OCI-LY1 (cell line): ENCODE data around the gene ZBTB38.

Experiments used
- H2AFZ ChIP-seq: fragments of 200-600 bp; sonication (generic), shearing (Covaris generic); 2 replicates; pipeline ENCODE4 v1.6.0; 2014; ENCODE audit warnings: antibody characterized with exemption, mild to moderate bottlenecking, low read length
- H3F3A ChIP-seq: fragments of 200-600 bp; sonication (generic), shearing (Covaris generic); 2 replicates; pipeline ENCODE4 v1.6.0; 2014; ENCODE audit warnings: mild to moderate bottlenecking, antibody characterized with exemption, low read length, moderate library complexity; ENCODE audit not compliant: insufficient read depth
- H3K27ac ChIP-seq: fragments of 200-600 bp; sonication (generic); 2 replicates; pipeline ENCODE4 v1.5.1; 2014; ENCODE audit warnings: low read length, mixed run types, mild to moderate bottlenecking, low read depth; ENCODE audit not compliant: poor library complexity, severe bottlenecking
- H3K27me3 ChIP-seq: fragments of 200-600 bp; sonication (generic); 2 replicates; pipeline ENCODE4 v1.6.0; 2014; ENCODE audit warnings: antibody characterized with exemption, mild to moderate bottlenecking, low read length, moderate library complexity; ENCODE audit not compliant: insufficient read depth
- H3K36me3 ChIP-seq: fragments of 200-600 bp; sonication (generic); 2 replicates; pipeline ENCODE4 v1.6.1; 2014; ENCODE audit warnings: mild to moderate bottlenecking, antibody characterized with exemption, low read length, moderate library complexity, mixed read lengths; ENCODE audit not compliant: insufficient read depth
- H3K4me1 ChIP-seq: fragments of 200-600 bp; sonication (generic); 2 replicates; pipeline ENCODE4 v1.5.1; 2014; ENCODE audit warnings: mild to moderate bottlenecking, low read length, moderate library complexity; ENCODE audit not compliant: insufficient read depth, severe bottlenecking
- H3K4me2 ChIP-seq: fragments of 200-600 bp; sonication (generic), shearing (Covaris generic); 2 replicates; pipeline ENCODE4 v1.6.1; 2014; ENCODE audit warnings: low read length
- H3K4me3 ChIP-seq: fragments of 200-600 bp; sonication (generic); 2 replicates; pipeline ENCODE4 v1.5.1; 2014; ENCODE audit warnings: low read length, low read depth, mild to moderate bottlenecking, mixed read lengths; ENCODE audit not compliant: poor library complexity, severe bottlenecking
- H3K79me2 ChIP-seq: fragments of 200-600 bp; shearing (Covaris generic); 2 replicates; pipeline ENCODE4 v1.6.1; 2016; ENCODE audit warnings: mixed run types, low read length, mixed read lengths; ENCODE audit not compliant: insufficient read depth
- H3K9ac ChIP-seq: fragments of 200-600 bp; sonication (generic), shearing (Covaris generic); 2 replicates; pipeline ENCODE4 v1.6.1; 2014; ENCODE audit warnings: mild to moderate bottlenecking, low read length, mixed read lengths
- H3K9me2 ChIP-seq: fragments of 200-600 bp; sonication (generic), shearing (Covaris generic); 2 replicates; pipeline ENCODE4 v1.6.1; 2014; ENCODE audit warnings: low read depth, mild to moderate bottlenecking, low read length, mixed read lengths
- H3K9me3 ChIP-seq: fragments of 200-600 bp; shearing (Covaris generic); 2 replicates; pipeline ENCODE4 v1.6.1; 2014; ENCODE audit warnings: low read length, mixed read lengths
- H4K20me1 ChIP-seq: fragments of 200-600 bp; sonication (generic), shearing (Covaris generic); 2 replicates; pipeline ENCODE4 v1.6.0; 2016; ENCODE audit warnings: mild to moderate bottlenecking, low read length; ENCODE audit not compliant: insufficient read depth
- EZH2 ChIP-seq: fragments of 200-600 bp; sonication (generic), shearing (Covaris generic); IDR thresholded peaks from 2 replicates; pipeline ENCODE4 v1.8.0; 2017; ENCODE audit warnings: borderline replicate concordance, mixed run types, mild to moderate bottlenecking, antibody characterized with exemption, low read length, moderate library complexity, mixed read lengths
- TF ChIP-seq, protein P1 (sequence below): fragments of 200-600 bp; sonication (generic), shearing (Covaris generic); IDR thresholded peaks from 2 replicates; pipeline ENCODE4 v1.5.1; 2017; ENCODE audit warnings: mild to moderate bottlenecking, antibody characterized with exemption, low read length, moderate library complexity, mixed read lengths

The ZBTB38 gene

DNA sequence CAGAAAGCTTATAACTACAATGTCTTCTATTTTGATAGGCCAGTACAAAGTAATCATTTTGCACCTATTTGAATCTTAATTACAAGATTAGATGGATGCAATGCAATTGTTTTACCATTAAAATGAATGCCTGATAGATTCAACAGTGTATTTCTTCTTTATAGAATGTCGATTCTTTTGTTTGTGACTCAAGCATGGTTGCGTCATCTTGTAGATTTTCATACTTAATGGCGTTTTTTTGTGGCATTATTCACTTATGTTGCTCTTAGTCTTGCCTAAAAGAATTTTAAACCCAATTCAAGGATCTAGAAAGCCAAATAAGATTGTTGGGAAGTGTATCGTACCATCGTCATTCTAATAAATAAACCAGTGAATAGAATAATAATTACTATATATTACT lies 21.4 kb downstream of the ZBTB38 start:
- Histone ChIP-seq H3K27me3 (no peaks in the 10 kb centered on the region), H2AFZ (no peak overlapping the region), H3K9me3 (no peaks in the 10 kb centered on the region), H4K20me1 (no peaks in the 10 kb centered on the region), H3K79me2 (peaks cover 40% of the 10 kb centered on the region; the same call in 1 of the 2 replicates), H3K4me1 (peaks cover 80% of the 10 kb centered on the region), H3K36me3 (no peaks in the 10 kb centered on the region), H3K4me2 (peak overlapping the region; percentile 96), H3K27ac (peak overlapping the region; percentile 97), H3K9me2 (no peaks in the 10 kb centered on the region), H3K4me3 (peak overlapping the region; percentile 76), H3F3A (0 out of 2 replicates have a peak, but pooled peaks cover 8% of the 10 kb centered on the region), H3K9ac (peak overlapping the region; percentile 93)
- TF ChIP-seq, protein P1, sequence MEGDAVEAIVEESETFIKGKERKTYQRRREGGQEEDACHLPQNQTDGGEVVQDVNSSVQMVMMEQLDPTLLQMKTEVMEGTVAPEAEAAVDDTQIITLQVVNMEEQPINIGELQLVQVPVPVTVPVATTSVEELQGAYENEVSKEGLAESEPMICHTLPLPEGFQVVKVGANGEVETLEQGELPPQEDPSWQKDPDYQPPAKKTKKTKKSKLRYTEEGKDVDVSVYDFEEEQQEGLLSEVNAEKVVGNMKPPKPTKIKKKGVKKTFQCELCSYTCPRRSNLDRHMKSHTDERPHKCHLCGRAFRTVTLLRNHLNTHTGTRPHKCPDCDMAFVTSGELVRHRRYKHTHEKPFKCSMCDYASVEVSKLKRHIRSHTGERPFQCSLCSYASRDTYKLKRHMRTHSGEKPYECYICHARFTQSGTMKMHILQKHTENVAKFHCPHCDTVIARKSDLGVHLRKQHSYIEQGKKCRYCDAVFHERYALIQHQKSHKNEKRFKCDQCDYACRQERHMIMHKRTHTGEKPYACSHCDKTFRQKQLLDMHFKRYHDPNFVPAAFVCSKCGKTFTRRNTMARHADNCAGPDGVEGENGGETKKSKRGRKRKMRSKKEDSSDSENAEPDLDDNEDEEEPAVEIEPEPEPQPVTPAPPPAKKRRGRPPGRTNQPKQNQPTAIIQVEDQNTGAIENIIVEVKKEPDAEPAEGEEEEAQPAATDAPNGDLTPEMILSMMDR = no peak
- no peak for TF ChIP-seq EZH2

GRCh38 chr3:141390747-141391146 lies 22.4 kb downstream of the ZBTB38 start:
- 0 out of 2 replicates have a peak, but pooled peaks cover 8% of the 10 kb centered on the region for H3F3A ChIP-seq
- peak overlapping the region; percentile 97 for H3K27ac ChIP-seq
- peak overlapping the region; percentile 11 for H3K4me3 ChIP-seq
- H3K36me3 ChIP-seq = peaks cover 1% of the 10 kb centered on the region
- 0 out of 2 replicates have a peak, but pooled peaks cover under 1% of the 10 kb centered on the region for H3K9me3 ChIP-seq
- peaks cover 71% of the 10 kb centered on the region for H3K4me1 ChIP-seq
- H2AFZ ChIP-seq = no peak overlapping the region
- peaks cover 33% of the 10 kb centered on the region; the same call in 1 of the 2 replicates for H3K79me2 ChIP-seq
- peak overlapping the region; percentile 55 for H3K4me2 ChIP-seq
- no peak for TF ChIP-seq EZH2
- TF ChIP-seq, protein P1 = no peak
- H3K9me2 ChIP-seq = no peaks in the 10 kb centered on the region
- peak overlapping the region; percentile 45 for H3K9ac ChIP-seq
- no peaks in the 10 kb centered on the region for H3K27me3 ChIP-seq
- no peaks in the 10 kb centered on the region for H4K20me1 ChIP-seq

DNA sequence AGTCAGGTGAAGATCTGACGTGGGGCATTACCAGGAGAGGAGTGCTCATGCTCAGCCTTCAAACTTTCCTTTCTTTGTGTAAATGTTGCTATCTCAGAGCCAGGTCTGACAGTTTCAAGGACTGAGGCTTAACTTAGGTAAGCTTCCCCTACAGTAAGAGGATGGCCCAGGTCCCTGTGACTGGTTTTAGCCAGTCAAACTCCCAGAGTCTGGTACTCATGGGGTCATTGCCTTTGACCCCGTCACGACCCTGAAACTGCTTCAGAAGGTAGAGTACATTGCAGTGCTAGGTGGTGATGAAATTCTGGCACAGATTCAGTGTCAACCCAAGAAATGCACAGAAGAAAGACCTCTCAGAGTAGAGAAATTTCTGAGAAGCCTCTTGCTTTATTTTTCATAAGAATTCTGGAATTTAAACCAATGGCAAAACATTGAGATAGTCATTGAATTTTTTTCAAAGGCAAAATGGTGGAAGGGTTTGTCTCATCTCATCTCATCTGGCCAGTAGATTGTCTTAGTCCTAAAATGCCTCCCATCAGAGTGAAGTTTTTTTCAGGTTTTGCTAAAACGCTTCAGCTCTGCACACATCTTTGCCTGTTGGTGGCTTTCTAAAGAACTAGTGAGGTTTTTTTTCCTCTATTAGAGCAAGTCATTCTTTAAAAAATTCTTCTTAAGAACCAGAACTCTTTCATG lies 23.1 kb downstream of the ZBTB38 start:
- Histone ChIP-seq H3K9me3 (0 out of 2 replicates have a peak, but pooled peaks cover 3% of the 10 kb centered on the region), H3K4me1 (peaks cover 70% of the 10 kb centered on the region), H3K4me2 (peak overlapping the region; percentile 55), H4K20me1 (no peaks in the 10 kb centered on the region), H2AFZ (no peak overlapping the region), H3K9ac (peak overlapping the region; percentile 45), H3K27me3 (no peaks in the 10 kb centered on the region), H3F3A (0 out of 2 replicates have a peak, but pooled peaks cover 6% of the 10 kb centered on the region), H3K79me2 (peaks cover 28% of the 10 kb centered on the region; the same call in 1 of the 2 replicates), H3K4me3 (peak overlapping the region; percentile 8), H3K36me3 (peaks cover 8% of the 10 kb centered on the region), H3K9me2 (no peaks in the 10 kb centered on the region), H3K27ac (peak overlapping the region; percentile 97)
- TF ChIP-seq EZH2 = no peak
- TF ChIP-seq, protein P1 = no peak
